ENCODE measurements around the gene ANGPTL3. TPM values are rescaled to one million over a fixed set of nuclear protein-coding genes. Genes with fewer than 3 reads are reported as not detected.
"Not testable (repeated sequence)": the region's sequence is repeated elsewhere in the genome, so short reads cannot be mapped to it uniquely, and the experiment has no call there.

Gene ANGPTL3, protein sequence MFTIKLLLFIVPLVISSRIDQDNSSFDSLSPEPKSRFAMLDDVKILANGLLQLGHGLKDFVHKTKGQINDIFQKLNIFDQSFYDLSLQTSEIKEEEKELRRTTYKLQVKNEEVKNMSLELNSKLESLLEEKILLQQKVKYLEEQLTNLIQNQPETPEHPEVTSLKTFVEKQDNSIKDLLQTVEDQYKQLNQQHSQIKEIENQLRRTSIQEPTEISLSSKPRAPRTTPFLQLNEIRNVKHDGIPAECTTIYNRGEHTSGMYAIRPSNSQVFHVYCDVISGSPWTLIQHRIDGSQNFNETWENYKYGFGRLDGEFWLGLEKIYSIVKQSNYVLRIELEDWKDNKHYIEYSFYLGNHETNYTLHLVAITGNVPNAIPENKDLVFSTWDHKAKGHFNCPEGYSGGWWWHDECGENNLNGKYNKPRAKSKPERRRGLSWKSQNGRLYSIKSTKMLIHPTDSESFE
- total RNA-seq = 0.06 TPM

DNA sequence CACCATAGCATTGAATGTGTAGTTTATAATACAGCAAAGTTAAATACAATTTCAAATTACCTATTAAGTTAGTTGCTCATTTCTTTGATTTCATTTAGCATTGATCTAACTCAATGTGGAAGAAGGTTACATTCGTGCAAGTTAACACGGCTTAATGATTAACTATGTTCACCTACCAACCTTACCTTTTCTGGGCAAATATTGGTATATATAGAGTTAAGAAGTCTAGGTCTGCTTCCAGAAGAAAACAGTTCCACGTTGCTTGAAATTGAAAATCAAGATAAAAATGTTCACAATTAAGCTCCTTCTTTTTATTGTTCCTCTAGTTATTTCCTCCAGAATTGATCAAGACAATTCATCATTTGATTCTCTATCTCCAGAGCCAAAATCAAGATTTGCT lies at the start of gene ANGPTL3:
Gene ANGPTL3, plus strand, starts transcription at position 240 of the 400 bp plus-strand sequence. Its CDS starts 47 bp downstream, at position 287.
- no peak for DNase-seq (ENCODE audit: low spot score)

DNA sequence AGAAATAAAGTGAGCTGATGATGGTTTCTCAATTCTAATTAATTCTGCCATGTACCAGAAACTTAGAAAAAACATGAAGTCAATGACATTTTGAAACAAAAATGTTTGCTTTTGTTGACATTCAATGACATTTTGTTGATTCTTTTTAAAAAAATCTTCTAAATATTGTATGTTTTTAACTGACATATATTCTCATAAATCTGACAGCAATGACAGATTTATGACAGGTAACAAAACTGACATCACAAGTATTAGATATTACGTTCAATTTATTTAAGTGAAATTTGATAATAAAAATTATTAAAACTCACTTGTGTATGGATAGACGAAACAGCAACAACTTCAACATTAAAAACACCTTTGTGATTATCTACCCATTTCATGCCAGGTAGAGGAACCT lies 36.0 kb upstream of the ANGPTL3 start:
- DNase-seq (ENCODE audit: low spot score) = no peak

DNA sequence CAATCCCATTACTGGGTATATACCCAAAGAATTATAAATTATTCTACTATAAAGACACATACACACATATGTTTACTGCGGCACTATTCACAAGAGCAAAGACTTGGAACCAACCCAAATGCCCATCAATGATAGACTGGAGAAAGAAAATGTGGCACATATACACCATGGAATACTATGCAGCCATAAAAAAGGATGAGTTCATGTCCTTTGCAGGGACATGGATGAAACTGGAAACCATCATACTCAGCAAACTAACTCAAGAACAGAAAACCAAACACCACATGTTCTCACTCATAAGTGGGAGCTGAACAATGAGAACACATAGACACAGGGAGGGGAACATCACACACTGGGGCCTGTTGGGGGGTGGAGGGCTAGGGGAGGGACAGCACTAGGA lies 30.1 kb upstream of the ANGPTL3 start:
- DNase-seq (ENCODE audit: low spot score) = not testable (repeated sequence)

DNA sequence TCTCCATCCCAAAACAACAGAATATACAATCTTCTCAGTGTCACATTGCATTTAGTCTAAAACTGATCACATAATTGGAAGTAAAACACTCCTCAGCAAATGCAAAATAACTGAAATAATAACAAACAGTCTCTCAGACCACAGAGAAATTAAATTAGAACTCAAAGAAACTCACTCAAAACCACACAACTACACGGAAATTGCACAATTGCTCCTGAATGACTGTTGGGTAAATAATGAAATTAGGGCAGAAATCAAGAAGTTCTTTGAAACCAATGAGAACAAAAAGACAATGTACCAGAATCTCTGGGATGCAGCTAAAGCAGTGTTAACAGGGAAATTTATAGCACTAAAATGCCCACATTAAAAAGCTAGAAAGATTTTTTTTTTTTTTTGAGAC lies 29.4 kb upstream of the ANGPTL3 start:
- not testable (repeated sequence) for DNase-seq (ENCODE audit: low spot score)

DNA sequence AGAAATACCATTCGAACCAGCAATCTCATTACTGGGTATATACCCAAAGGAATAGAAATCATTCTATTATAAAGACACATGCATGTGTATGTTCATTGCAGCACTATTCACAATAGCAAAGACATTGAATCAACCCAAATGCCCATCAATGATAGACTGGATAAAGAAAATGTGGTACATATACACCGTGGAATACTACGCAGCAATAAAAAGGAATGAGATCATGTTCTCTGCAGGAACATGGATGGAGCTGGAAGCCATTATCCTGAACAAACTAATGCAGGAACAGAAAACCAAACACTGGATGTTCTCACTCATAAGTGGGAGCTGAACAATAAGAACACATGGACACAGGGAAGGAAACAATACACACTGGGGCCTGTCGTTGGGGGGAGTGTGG lies 25.8 kb upstream of the ANGPTL3 start:
- not testable (repeated sequence) for DNase-seq (ENCODE audit: low spot score)

DNA sequence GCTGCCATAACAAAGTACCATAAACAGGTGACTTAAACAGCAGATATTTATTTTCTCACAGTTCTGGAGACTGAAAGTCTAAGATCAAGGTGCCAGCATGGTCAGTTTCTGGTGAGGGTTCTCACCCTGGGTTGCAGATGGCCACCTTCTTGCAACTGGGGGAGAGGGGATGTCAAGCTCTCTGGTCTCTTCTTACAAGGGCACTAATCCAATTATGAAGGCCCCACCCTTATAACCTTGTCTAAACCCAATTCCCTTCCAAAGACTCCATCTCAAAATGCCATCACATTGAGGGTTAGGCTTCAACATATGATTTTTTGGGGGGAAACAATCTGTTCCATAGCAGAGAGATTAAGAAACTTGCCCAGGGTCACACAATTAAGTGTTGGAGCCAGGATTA lies 24.8 kb upstream of the ANGPTL3 start:
- DNase-seq (ENCODE audit: low spot score) = no peak

DNA sequence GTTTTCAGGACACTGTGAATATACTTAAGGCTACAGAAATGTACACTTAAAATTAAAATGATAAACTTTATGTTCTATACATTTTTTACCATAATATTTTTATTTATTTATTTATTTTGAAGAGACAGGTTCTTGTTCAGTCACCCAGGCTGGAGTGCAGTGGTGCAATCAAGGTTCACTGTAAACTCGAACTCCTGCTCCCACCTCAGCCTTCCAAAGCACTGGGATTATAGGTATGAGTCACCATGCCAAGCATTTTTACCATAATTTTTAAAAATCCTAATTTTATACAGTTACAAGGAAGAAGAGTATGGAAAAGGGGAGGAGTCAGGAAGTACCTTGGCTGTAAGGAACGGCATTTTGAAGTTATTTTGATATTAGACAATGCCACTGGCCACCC lies 23.6 kb upstream of the ANGPTL3 start:
- no peak for DNase-seq (ENCODE audit: low spot score)

DNA sequence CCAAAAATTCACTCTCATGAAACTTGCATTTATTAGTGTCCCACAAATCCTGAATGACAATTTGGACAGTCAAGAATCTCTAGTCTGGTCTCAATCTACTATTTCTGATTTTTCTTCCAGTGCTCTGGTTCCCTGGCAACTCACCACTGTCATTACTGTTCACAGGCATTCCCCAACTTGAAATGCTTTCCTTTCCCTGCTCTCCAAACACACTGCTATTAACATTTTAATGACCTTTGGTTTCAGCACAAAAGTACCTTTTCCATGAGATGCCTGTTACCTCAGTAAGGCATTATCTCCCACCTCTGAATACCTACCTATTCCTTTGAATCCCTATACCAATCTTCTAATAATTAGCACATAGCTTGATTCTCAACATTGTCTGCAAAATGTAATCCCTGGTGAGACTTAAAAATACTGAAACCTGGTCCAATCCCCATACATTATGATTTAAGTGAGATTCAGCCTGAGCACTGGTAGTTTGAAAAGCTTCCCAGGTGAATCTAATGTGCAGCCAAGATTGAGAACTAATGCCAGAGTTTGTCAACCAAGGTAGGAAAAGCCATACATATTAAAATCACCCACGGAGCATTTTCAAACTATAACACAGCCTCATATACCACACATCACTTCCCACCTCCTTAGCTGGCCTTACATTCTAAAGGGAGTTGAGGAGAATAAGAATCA lies 11.7 kb upstream of the ANGPTL3 start:
- DNase-seq (ENCODE audit: low spot score) = no peak

DNA sequence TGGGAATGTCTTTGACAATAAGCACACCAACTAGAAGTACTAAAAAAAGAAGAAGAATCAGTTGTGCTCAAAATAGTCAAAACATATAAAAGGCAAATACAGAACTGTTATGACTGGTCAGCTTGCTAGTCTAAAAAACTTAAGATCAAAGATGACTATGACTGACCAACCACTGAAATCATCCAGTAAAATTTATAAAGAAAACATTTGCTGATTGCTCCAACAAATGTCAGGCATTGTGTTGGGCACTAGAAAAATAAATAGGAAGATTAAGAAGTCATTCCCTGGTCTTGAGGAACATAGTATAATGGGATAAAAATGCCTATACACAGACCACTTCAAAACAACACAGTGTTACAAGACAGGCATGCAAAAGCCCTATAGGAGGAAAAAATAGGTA lies 9.3 kb upstream of the ANGPTL3 start:
- no peak for DNase-seq (ENCODE audit: low spot score)

DNA sequence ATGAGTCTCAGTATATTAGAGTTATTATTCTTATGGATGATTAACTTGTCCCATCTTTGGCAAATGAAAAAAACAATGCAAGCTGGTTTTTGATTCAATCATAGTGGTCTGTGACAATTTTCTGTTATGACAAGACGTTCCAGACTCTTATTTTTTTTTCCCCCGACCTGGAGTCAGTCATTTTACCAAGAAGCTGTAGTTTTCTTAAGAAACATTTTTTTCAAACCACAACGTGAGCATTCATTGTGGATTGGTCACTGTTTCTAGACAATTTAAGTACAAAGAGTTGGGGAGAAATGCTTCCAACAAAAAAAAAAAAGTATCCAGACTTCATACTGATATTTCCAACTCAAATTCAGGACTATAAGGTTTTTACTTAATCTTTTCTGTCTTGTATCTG lies 8.0 kb upstream of the ANGPTL3 start:
- no peak for DNase-seq (ENCODE audit: low spot score)

DNA sequence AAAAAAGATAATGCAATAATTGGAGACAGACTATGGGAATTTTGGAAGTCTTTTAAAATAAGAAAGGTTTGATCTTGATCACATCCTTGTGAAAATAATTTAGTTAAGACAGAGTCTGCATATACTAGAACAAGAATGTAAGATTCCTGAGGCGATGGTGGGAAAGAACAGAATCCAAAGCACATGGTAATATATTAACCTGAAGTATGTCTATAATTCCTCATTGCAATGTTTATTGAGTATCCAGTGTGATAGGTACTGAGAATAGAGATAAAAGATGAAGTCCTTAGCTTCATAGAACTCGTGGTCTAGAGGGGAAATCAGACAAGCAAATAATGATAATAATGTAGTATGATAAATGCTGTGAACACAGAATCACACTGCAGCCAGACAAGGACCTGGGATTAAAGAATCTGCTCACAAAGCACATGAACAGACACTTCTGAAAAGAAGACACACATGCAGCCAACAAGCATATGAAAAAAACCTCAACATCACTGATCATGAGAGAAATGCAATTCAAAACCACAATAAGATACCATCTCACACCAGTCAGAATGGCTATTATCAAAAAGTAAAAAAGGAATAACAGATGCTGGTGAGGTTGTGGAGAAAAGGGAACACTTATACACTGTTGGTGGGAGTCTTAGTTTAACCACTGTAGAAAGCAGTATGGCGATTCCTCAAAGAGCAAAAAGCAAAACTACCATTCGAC lies 6.9 kb upstream of the ANGPTL3 start:
- no peak for DNase-seq (ENCODE audit: low spot score)

DNA sequence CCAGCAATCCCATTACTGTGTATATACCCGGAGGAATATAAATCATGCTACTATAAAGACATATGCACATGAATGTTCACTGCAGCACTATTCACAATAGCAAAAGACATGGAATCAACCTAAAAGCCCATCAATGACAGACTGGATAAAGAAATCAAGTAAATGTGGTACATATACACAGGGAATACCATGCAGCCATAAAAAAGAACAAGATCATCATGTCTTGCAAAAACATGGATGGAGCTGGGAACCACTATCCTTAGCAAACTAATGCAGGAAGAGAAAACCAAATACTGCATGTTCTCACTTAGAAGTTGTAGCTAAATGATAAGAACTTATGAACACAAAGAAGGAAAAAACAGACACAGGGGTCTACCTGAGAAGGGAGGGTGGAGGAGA lies 6.4 kb upstream of the ANGPTL3 start:
- DNase-seq (ENCODE audit: low spot score) = no peak

DNA sequence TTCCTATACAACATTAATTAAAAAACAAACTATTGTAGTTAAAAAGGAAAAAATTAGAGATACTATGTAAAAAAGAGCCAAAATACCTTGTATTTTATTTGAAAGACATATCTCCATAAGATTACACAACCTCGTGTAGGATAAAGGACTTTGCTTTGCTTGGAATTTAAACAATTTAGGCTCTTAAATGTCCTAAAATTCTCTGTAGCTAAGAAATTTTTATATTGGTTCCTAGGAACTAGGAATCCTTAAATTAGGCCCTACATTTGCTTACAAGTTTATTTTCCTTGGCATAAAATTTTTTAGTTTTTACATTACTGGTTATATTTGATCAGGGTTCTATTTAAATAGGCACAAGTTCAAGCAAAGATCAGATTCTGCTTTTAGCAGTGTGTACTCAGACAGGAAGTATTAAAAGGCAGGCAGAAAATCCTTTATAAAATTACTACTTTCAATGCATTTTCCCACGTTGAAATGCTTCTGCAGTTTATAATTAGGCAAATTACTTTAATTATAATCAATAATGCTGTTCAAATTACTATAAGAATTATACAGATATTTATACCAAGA lies 3.4 kb upstream of the ANGPTL3 start:
- DNase-seq (ENCODE audit: low spot score) = no peak

DNA sequence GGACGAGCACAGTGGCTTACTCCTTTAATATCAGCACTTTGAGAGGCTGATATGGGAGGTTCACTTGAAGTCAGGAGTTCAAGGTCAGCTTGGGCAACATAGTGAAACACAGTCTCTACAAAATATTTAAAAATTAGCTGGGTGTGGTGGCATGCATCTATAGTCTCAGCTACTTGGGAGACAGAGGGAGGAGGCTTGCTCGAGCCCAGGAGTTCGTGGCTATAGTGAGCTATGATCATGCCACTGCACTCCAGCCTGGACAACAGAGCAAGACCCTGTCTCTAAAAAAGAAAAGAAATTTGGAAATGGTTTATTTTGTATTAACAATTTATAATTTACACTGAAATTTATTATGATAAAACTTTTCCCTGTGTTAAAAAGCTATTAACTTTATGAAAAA lies 1.7 kb upstream of the ANGPTL3 start:
- no peak for DNase-seq (ENCODE audit: low spot score)

DNA sequence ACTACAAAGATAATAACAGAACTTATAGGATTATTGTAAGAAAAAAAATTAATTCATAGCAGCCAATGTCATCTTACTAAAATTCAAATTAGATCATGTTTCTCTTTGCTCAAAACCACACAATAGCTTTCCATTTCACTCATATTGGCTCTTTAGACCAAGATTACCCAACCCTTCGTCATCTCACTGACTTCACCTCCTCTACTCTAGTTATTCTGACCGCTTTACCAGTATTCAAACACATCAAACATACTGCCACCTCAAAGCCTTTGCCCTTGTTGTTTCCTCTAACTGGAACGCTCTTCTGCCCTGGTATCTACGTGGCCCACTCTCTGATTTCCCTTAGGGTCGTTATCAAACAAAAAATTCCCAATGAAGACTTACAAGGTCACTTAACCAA lies 1.7 kb downstream of the ANGPTL3 start:
- no peak for DNase-seq (ENCODE audit: low spot score)

DNA sequence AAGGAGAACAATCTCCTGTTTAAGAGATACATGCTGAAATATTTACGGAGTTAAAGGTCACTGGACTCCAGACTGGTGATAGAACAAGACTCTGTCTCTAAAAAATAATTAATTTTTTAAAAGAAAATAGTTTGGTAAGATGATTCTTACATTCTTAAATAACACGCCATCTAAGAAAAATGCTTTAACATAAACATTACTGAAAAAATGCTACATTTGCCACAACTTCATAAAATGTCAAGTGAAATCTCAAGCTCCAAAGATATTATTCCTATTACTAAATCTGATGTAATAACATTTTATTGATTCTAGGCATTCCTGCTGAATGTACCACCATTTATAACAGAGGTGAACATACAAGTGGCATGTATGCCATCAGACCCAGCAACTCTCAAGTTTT lies 4.1 kb downstream of the ANGPTL3 start:
- DNase-seq (ENCODE audit: low spot score) = no peak

DNA sequence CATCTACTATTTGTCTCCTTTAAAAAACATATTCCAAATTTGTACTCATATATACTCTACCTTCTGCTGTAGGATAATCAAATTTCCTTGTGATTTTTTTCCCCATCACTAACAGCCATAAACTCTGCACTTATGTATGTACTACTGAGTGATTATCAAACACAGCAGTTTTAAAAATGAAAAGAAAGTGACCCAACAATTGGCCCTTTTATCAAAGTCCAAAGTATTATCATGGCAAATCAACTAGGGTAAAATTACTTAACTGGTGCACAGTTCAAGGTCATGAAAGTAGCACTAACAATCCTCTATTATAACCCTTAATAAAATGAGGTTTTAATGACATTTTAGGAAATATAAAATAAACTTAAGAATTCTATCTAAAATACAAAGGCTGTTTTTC lies 11.6 kb downstream of the ANGPTL3 start:
- DNase-seq (ENCODE audit: low spot score) = no peak

DNA sequence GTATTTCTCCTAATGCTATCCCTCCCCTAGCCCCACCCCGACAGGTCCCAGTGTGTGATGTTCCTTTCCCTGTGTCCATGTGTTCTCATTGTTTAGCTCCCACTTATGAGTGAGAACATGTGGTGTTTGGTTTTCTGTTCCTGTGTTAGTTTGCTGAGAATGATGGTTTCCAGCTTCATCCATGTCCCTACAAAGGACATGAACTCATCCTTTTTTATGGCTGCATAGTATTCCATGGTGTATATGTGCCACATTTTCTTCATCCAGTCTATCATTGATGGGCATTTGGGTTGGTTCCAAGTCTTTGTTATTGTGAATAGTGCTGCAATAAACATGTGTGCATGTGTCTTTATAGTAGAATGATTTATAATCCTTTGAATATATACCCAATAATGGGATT lies 13.3 kb downstream of the ANGPTL3 start:
- not testable (repeated sequence) for DNase-seq (ENCODE audit: low spot score)

DNA sequence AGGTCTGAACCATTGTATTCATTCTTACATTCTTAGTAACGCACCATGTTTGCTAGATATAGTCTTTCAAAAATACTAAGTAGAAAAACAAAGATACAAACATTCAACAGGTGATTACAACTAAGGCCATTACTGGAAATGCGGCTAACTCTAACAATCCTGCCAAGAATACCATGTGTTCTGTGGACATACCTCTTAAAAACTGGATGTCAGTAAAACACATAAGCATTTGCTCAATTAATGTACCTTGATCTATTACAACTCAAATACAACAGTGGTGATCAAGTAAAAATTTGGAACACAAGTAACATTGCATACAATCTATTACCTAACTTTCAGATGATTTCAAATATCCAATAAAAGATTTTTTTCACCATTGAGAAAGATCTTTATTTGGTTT lies 15.4 kb downstream of the ANGPTL3 start:
- no peak for DNase-seq (ENCODE audit: low spot score)

DNA sequence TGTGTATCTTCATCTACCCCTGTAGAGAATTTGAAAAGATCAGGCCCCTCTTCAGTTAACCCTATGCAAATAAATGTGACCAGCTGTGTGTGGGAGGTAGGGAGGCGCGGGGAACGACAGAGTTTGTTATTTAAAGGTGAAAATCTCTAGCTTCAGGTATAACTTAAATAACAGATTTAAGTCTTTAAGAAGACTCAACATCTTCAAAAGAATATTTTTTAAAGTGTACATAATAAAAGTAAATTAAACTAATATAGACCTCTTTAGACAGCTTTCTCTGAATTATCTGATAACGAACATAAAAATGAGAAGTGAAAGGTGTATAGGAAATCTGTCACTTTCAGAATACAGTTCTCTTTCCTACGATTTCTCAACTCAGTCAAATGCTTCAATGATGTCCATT lies 16.0 kb downstream of the ANGPTL3 start:
- DNase-seq (ENCODE audit: low spot score) = no peak

DNA sequence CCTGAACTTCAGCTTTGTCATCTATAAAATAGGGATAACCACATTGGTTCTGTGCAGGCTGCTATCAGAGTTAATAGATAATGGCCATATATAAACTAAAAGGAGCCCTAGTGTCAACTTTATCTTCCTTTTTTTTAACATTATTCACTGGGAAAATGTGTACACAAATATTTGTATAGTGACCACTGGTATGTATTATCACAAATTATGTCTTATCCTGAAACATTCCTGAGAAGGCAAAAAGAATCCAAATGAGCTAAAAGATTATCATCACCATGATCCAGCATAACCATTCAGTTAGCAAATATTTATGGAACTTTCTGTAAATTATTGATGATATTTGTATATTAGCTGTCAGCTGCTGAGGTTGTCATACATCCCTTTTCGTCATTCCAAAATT lies 16.6 kb downstream of the ANGPTL3 start:
- no peak for DNase-seq (ENCODE audit: low spot score)

DNA sequence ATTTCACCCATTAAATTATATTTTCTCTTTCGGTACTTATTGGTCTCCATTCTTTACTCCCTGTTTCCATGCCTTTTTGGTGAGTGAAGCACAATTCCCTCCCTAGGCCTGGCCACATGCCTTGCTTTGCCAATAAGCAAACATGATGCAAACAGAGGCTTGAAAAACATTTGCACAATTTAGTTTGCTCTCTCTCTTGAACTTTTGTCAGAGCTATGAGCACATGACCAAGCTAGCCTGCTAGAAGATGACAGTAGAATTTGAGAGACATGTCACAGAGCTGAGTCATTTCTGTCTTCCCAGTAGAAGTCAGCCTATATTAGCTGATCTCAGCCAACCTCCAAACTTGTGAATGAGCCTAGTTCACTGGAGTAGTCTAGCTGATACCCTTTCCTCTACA lies 24.6 kb downstream of the ANGPTL3 start:
- DNase-seq (ENCODE audit: low spot score) = no peak

All from mucosa of gallbladder (tissue), 1 donor.